ENCODE measurements around the gene CDS2.

- TF ChIP-seq ZNF324 (tag by site-specific recombination; IDR thresholded peaks at IDR 0.05) (no peak), ZNF610 (tag by site-specific recombination; IDR thresholded peaks at IDR 0.05; ENCODE audit: borderline replicate concordance) (no peak), CTCF (tag by site-specific recombination; IDR thresholded peaks at IDR 0.05) (peak; percentile 54), ZSCAN23 (tag by site-specific recombination; IDR thresholded peaks at IDR 0.05) (no peak), ZNF707 (tag by site-specific recombination; IDR thresholded peaks at IDR 0.05) (no peak), ZNF174 (tag by site-specific recombination; IDR thresholded peaks at IDR 0.05) (no peak), ZFP3 (tag by site-specific recombination; IDR thresholded peaks at IDR 0.05; ENCODE audit: low read depth) (no peak), ZFP41 (tag by site-specific recombination; IDR thresholded peaks at IDR 0.05; ENCODE audit: borderline replicate concordance) (no peak), MZF1 (tag by site-specific recombination; IDR thresholded peaks at IDR 0.05; ENCODE audit: borderline replicate concordance) (no peak), HOXC10 (CRISPR knock-in tag; IDR thresholded peaks at IDR 0.05) (no peak), ZBTB17 (tag by site-specific recombination; IDR thresholded peaks at IDR 0.05) (no peak), ZBTB10 (tag by site-specific recombination; IDR thresholded peaks at IDR 0.05) (no peak), ZNF629 (tag by site-specific recombination; IDR thresholded peaks at IDR 0.05) (no peak)
Observed at GRCh38 chr20:5100684-5101347, 26.0 kb upstream of the CDS2 start.

Measured in HEK293 (cell line).